ENCODE results near the gene SUCLG2.

The SUCLG2 gene

DNA sequence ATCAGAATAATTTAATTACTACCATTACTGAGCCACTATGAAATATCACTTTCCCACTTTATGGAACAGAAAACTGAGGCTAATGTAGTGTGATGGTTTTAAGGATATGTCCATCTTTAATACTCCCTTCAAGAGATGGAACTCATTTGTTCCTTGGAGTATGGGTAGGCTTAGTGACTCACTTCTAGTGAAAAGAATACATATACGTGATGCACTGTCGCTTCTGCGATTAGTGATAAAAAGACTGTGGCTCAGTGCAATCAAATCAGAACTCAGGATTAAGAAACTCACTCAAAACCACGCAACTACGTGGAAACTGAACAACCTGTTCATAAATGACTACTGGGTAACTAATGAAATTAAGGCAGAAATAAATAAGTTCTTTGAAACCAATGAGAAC is 216.6 kb downstream of the SUCLG2 start:
- no peak for DNase-seq

GRCh38 chr3:67437090-67437489 is 217.3 kb downstream of the SUCLG2 start:
- DNase-seq: no peak

DNA sequence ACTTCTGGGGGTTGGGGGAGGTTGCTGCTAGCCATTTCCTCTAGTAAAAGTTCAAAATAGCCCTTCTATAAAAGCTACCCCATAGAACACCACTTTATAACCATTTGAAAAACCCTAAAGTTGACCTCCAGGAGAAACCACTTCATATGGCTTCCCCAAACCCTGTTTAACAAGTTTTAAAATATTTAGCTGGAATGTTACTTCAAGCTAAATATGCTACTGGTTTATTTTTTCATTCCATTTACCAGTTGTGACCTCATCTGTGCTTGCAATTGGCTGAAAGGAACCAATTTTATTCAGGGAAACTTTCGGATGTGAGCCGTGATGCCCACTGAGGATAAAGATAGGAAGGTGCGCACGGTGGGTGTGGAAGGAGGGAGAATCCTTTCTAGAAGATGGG is 221.3 kb downstream of the SUCLG2 start:
- no peak for DNase-seq

GRCh38 chr3:67431887-67432286 is 222.5 kb downstream of the SUCLG2 start:
- DNase-seq: no peak

DNA sequence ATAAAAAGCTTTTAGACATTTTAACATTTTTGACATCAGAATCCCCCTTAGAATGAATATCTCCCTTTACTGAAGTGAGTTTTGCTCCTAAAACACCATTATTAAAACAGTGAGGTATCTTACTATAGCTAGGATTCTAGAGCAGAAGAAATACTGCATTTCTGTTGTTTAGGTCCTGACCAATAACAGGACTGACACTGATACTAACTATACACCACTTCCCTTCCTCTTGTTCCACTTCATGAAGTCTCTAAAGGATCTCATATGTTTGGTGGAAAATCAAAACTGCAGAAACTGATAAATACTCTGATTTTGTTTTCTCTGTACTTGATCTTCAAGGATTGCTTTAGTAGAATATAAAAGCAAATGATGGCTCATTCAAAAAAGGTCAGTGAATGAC is 230.7 kb downstream of the SUCLG2 start:
- DNase-seq: no peak

GRCh38 chr3:67421912-67422311 is 232.5 kb downstream of the SUCLG2 start:
- DNase-seq: no peak

GRCh38 chr3:67419779-67420178 is 234.6 kb downstream of the SUCLG2 start:
- no peak for DNase-seq

DNA sequence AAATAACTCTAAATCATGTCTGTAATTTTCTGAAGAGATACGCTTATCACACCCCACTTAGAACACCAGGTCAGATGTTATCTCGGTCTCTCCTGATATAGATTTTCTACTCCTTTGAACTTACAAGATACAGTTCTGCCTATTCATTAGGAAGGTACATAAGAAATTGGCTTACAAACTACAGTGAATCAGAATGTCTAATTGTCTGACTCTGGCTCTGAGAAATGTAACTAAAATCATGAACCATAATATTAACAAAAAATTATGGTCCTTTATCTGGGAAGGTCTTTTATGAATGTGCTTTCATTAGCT is 235.2 kb downstream of the SUCLG2 start:
- DNase-seq: no peak

DNA sequence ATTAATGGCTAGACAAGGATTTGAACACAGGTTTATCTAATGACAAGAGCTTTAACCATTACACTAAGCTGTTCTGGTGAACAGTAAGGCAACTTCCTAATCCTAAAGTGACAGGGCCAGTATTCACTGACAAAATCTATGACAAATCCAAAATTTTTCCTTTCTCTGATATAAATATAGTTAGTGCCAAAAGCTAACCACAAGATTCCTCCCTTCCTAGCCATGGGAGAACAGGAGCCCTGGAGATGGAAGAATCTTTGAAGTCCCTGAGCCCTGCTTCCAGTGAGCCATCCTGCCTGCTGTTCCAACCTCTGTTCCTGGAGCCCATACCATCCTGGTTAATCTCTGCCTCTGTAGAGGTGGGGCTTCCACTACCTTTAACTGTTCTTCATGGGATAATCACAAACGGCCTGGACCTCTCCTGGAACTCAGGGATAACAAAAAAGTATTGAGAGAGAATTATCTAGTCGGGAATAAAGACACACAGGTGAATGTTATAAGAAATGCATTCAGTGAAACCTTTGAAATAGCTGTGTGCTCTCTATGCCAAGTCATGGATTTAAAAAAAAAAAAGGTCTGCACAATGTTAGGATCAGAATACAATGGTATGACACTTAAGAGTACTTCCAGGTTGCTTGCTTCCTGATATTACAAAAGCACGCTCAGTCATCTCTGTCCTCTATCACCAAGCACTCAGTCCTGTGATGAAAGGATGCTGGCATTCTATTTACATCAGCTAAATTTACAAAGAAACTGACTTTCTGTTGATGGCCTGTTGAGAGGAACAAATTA is 235.8 kb downstream of the SUCLG2 start:
- DNase-seq: no peak

- no peak for DNase-seq
These were observed 237.7 kb downstream of the SUCLG2 start for GRCh38 chr3:67416703-67417102.

DNA sequence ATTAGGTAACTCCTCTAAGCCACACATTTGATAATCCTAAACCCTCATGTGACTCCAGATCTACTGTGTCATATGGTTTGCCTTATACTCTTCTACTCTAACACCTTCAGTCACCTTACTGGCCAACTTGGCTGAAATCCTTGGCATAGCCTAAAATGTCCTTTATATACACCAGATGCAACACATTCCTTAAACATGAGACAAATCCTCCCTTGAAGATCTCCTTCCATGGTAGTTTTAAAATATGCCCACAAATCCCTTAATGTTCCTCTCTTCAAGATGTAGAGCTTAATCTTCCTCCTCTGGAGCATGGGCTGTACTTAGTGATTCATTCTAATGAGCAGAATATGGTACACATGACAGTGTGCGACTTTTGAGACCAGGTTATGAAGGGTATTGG is 238.9 kb downstream of the SUCLG2 start:
- no peak for DNase-seq

DNA sequence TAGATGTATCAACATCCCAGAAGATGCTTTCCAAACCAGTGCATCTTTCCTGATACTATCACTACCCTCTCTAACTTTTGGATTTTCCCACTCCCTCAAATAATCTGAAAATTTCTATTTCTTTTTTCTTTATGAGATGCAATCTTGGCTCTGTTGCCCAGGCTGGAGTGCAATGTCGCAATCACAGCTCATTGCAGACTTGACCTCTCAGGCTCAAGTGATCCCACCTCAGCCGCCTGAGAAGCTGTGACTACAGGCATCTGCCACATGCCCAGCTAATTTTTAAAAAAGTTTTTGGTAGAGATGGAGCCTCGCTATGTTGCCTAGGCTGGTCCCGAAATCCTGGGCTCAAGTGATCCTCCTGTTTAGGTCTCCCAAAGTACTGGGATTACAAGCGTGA is 239.7 kb downstream of the SUCLG2 start:
- no peak for DNase-seq

- DNase-seq: no peak
These were observed 249.2 kb downstream of the SUCLG2 start for GRCh38 chr3:67405193-67405592.

- no peak for DNase-seq
These were observed 251.5 kb downstream of the SUCLG2 start for GRCh38 chr3:67402873-67403272.

DNA sequence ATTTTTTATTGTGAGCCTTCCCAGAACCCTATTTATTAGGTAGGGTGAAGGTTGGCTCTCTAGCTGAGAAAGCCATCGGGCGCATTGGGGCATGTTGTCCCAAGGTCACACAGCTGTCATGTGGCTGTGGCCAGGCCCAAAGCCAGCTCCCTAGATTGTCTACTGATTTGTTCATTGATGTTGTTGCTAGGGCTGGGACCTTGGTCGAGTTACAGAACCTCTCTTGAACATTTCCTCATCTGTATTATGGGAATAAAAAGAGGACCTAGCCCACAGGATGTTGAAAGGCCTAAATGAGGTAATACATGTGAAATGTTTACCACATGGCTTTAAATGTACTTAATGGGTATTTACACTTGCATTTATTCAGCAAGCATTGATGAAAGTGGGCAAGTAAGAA is 252.5 kb downstream of the SUCLG2 start:
- DNase-seq: no peak

GRCh38 chr3:67400476-67400875 is 253.9 kb downstream of the SUCLG2 start:
- no peak for DNase-seq

DNA sequence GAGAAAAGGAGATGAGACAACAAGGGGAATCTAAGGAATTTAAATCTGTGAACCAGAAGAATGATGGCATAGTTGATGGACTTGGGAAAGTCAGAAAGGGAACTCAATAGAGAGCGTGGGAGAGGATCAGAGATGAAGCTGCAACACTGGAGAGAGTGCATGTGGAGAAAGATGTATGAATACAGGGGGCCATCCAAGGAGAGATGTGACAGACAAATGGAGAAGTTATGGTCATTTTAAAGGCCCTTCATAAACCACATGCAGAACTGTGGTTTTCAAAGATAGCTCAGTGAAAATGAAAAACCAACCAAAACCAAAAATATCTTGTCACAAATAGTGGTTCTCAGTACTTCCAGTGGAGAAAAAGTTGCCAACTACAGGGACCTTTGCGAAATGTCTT is 265.2 kb downstream of the SUCLG2 start:
- no peak for DNase-seq

DNA sequence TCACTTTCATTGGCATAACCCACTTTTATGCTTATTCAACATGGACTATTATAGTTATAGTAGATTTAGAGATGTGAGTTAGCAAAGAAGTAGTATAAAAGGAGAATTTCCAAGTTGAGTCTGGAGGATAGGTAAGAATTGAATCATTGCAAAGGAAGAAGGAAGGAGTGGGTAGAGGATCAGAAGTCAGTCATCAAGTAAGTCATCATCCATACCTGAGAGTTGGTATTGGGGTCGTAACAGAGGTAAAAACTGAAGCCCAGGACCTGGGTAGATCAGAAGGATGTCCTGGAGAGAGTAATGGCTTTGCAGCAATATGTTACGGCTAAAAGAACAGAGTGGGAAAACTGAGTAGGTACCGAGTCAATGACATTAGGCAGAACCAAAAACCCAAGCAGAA is 265.7 kb downstream of the SUCLG2 start:
- no peak for DNase-seq

GRCh38 chr3:67386451-67386850 is 268.0 kb downstream of the SUCLG2 start:
- no peak for DNase-seq

DNA sequence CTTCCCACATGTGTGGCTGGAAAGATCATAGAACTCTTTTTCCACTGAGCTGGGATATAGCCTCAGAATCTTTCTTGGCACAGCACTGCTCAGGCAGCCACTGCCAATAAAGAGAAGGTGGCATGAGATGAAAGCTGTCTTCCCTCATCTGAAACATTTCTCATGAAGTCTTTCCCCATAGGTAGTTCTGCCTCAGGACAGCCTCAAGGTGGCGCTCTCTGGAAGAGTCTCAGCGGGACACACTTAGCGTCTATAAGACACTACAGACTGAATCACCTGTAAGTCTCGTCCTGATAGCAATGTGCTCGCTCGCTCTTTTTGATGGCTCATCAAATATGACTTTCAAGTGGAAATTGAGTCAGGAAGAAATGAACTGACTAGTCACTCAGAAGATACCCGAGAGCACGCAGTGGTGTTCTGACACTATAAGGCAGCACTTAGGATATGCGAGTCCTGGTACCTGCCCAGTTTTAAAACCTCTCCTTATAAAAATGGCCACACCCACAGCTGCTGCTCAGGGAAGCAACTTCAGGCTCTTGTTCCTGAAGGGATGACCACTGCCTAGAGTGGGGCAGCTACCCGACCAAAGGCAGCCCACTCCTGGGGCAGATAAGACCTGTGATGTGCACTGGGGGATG is 269.5 kb downstream of the SUCLG2 start:
- no peak for DNase-seq

DNA sequence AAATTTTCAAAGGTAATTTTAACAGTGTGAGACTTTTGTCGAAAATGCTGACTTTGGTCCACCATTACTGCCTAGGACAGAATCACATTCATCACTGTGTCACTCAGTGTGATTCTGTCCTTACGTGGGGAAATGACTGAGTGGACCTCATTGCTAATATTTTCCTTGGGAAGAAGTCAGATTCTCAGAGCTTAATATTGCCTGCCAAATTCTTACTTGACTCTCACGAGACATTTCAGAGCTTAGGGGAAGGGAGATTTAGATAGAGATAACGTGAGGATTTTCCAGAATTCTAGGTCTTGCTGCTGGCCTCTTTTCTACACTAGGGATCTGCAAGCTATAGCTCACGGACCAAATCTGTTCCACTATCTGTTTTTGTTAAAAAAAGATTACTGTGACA is 270.4 kb downstream of the SUCLG2 start:
- DNase-seq: no peak

DNA sequence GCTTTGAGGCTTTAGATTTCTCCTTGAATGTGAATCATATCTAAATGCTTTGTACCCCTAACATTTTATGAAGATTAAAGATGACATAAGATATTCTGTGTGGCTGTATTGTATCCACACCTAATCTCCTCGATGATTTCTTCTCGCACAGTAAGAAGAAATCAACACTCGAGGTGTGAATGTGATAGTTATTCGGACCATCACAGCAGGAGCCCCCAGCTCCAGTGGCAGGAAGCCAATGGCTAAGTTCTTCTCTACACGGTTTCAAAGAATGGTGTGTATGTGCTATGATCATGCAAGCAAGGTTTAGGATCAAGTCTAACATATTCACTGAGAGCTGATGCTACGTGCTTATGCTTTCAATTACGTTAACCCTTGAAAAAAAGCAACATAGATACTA is 271.0 kb downstream of the SUCLG2 start:
- no peak for DNase-seq

DNA sequence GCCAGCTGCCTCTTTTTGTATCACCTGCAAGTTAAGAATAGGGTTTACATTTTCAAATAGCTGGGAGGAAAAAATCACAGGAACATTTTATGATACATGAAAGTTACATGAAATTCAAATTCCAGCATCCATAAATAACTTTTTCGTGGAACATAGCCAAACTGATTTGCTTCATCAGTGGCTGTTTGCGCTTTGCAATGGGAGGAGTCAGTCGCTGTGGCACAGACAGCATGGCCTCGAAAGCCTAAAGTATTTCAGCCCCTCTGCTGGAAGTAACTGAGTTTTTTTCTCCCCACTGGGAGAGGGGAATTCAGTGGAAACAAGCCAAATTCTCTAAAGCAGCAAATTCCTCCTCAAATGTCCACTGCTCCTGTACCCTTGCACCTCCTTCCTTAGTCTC is 271.9 kb downstream of the SUCLG2 start:
- no peak for DNase-seq

GRCh38 chr3:67381667-67382272 is 272.6 kb downstream of the SUCLG2 start:
- no peak for DNase-seq

DNA sequence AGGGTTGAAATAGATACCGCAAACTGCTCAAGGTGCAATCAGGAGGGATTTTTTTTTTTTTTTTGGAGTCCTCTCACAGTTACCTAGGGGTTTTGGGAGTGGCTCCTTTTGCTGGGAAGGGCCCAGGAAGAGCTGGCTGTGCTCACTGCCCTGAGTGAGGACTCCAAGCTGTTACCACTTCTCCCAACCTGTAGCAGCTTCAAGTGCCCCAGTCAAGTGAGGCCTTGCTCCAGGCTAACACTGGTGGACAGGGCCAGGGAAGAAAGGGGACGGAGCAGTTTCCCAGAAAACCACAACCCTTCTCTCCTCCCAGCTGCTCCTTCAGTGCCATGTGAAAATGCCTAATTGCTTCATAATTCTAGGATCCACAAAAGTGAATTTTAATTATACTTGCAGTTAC is 274.3 kb downstream of the SUCLG2 start:
- no peak for DNase-seq

All from DMS79 treated with DMSO at 0.1 percent for 48 hours (cell line).